Measurements from ENCODE around the gene CPT1C.

Gene CPT1C

DNA sequence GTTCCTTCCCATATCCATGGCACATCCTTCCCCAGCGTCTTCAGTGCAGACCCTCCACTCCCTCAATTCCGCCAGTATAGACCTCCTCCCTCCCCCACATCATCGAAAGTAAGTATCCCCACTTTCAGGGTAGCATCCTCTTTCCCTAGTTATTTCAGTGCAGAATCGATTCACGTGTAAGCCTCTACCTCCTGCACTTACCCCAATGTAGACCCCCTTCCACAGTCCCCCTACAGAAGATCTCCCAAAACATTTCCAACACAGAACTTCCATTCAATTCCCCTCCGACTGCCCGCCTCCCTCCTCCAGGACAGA, 25.9 kb upstream of the CPT1C start:
- Histone ChIP-seq H3K79me2 (ENCODE audit: control insufficient read depth, low read length) (peaks cover 58% of the 10 kb centered on the region), H3K4me3 (ENCODE audit: low read length) (peak overlapping the region; percentile 82), H3K9me3 (ENCODE audit: control insufficient read depth, insufficient read depth, low read length) (no peaks in the 10 kb centered on the region), H3K4me2 (ENCODE audit: low read length) (peak overlapping the region; percentile 83), H3K27me3 (ENCODE audit: control insufficient read depth, low read length) (no peaks in the 10 kb centered on the region), H3K4me1 (ENCODE audit: control insufficient read depth, low read length) (peaks cover 26% of the 10 kb centered on the region), H3K36me3 (ENCODE audit: control insufficient read depth, low read length) (peaks cover 64% of the 10 kb centered on the region), H3K27ac (ENCODE audit: low read depth, low read length) (peak overlapping the region; percentile 89), H4K20me1 (ENCODE audit: control insufficient read depth, insufficient read depth, low read depth, low read length) (peaks cover 4% of the 10 kb centered on the region), H3K9me2 (replicated peaks; ENCODE audit: control insufficient read depth, low read length) (no peaks in the 10 kb centered on the region), H3F3A (ENCODE audit: control insufficient read depth, insufficient read depth) (peaks cover 9% of the 10 kb centered on the region)
- TF ChIP-seq EZH2phosphoT487 (IDR thresholded peaks at IDR 0.05; ENCODE audit: borderline replicate concordance, low read length), result no peak

DNA sequence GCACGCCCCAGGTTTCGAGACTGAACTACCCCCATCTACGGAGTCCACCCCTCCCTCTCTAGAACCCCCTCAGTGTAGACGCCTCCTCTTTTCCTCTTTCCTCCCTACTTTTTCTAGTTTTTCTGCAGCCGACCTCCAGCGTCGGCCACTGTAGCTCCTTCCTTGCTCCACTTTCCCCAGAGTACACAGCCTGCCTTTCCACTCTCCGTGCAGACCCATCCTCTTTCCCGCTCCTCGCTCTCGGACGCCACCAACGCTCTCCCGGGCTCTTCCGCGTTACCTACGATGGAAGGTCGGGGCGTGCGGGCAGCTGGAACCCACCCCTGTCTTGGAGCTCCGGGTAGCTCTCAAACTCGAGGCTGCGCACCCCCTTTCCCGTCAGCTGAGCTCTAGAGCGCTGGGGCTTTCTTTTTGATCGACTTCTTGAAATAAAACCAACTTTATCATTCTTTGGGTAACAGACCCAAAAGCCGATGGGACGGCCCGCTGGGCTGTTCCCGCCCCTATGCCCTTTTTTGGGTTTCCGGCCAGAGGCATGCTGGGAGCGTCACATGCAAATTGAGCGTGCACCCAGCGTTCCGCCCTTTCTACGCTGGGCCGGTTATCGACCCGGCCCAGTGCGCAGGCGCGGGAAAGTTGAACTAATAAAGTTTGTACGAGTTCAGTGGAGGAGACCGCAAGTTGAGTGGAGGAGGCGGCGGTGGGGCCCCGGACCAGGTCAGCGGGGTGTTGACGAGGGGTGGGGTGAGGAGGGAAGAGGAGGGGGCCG, 25.4 kb upstream of the CPT1C start, which contains the start of the genes BCL2L12 and IRF3:
Gene BCL2L12, plus strand, starts transcription at position 583 of the 769 bp plus-strand sequence. CDS start 760 bp downstream, outside the sequence.
Gene IRF3, minus strand, starts transcription at position 507 of the 769 bp plus-strand sequence. CDS start 1,019 bp downstream, outside the sequence.
- Histone ChIP-seq H3K9me3 (ENCODE audit: control insufficient read depth, insufficient read depth, low read length) (no peaks in the 10 kb centered on the region), H3K27me3 (ENCODE audit: control insufficient read depth, low read length) (no peaks in the 10 kb centered on the region), H3K4me2 (ENCODE audit: low read length) (peak within 1 kb of the TSS; percentile 83), H3K36me3 (ENCODE audit: control insufficient read depth, low read length) (peaks cover 64% of the 10 kb centered on the region), H3F3A (ENCODE audit: control insufficient read depth, insufficient read depth) (peaks cover 5% of the 10 kb centered on the region), H3K27ac (ENCODE audit: low read depth, low read length) (peak within 1 kb of the TSS; percentile 89), H4K20me1 (ENCODE audit: control insufficient read depth, insufficient read depth, low read depth, low read length) (peaks cover 4% of the 10 kb centered on the region), H3K9me2 (replicated peaks; ENCODE audit: control insufficient read depth, low read length) (no peaks in the 10 kb centered on the region), H3K4me3 (ENCODE audit: low read length) (peak within 1 kb of the TSS; percentile 82), H3K4me1 (ENCODE audit: control insufficient read depth, low read length) (peaks cover 26% of the 10 kb centered on the region), H3K79me2 (ENCODE audit: control insufficient read depth, low read length) (peaks cover 58% of the 10 kb centered on the region)
- TF ChIP-seq EZH2phosphoT487 (IDR thresholded peaks at IDR 0.05; ENCODE audit: borderline replicate concordance, low read length), result no peak
- TF ChIP-seq, protein P1, sequence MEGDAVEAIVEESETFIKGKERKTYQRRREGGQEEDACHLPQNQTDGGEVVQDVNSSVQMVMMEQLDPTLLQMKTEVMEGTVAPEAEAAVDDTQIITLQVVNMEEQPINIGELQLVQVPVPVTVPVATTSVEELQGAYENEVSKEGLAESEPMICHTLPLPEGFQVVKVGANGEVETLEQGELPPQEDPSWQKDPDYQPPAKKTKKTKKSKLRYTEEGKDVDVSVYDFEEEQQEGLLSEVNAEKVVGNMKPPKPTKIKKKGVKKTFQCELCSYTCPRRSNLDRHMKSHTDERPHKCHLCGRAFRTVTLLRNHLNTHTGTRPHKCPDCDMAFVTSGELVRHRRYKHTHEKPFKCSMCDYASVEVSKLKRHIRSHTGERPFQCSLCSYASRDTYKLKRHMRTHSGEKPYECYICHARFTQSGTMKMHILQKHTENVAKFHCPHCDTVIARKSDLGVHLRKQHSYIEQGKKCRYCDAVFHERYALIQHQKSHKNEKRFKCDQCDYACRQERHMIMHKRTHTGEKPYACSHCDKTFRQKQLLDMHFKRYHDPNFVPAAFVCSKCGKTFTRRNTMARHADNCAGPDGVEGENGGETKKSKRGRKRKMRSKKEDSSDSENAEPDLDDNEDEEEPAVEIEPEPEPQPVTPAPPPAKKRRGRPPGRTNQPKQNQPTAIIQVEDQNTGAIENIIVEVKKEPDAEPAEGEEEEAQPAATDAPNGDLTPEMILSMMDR (IDR thresholded peaks at IDR 0.05; ENCODE audit: low read depth, low read length, poor library complexity, severe bottlenecking), result no peak

DNA sequence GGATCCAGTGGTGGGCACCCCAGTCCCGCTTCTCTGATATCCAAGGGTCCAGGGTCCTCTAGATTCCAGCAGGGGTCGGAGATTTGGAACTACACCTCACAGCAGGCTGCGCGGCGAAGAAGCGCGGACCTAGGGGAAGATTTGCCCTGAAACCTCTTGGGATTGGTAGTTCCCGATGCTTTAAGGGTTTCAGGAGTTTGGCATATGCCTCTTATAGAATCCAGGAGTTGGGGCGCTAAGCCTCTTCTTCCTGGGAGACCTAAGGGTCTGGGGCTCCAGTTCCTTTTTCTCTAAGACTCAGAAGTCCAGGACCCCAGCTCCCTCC, 24.8 kb upstream of the CPT1C start:
- no peaks in the 10 kb centered on the region for H3K9me2 ChIP-seq (replicated peaks; ENCODE audit: control insufficient read depth, low read length)
- H3K4me3 ChIP-seq (ENCODE audit: low read length), result peak overlapping the region; percentile 82
- H3K9me3 ChIP-seq (ENCODE audit: control insufficient read depth, insufficient read depth, low read length), result no peaks in the 10 kb centered on the region
- H3F3A ChIP-seq (ENCODE audit: control insufficient read depth, insufficient read depth), result peaks cover 5% of the 10 kb centered on the region
- peaks cover 62% of the 10 kb centered on the region for H3K36me3 ChIP-seq (ENCODE audit: control insufficient read depth, low read length)
- peaks cover 58% of the 10 kb centered on the region for H3K79me2 ChIP-seq (ENCODE audit: control insufficient read depth, low read length)
- H4K20me1 ChIP-seq (ENCODE audit: control insufficient read depth, insufficient read depth, low read depth, low read length), result peaks cover 4% of the 10 kb centered on the region
- H3K4me1 ChIP-seq (ENCODE audit: control insufficient read depth, low read length), result peaks cover 26% of the 10 kb centered on the region
- peak overlapping the region; percentile 83 for H3K4me2 ChIP-seq (ENCODE audit: low read length)
- H3K27ac ChIP-seq (ENCODE audit: low read depth, low read length), result peak overlapping the region; percentile 89
- H3K27me3 ChIP-seq (ENCODE audit: control insufficient read depth, low read length), result no peaks in the 10 kb centered on the region
- TF ChIP-seq, protein P1 (IDR thresholded peaks at IDR 0.05; ENCODE audit: low read depth, low read length, poor library complexity, severe bottlenecking), result no peak
- TF ChIP-seq EZH2phosphoT487 (IDR thresholded peaks at IDR 0.05; ENCODE audit: borderline replicate concordance, low read length), result no peak

DNA sequence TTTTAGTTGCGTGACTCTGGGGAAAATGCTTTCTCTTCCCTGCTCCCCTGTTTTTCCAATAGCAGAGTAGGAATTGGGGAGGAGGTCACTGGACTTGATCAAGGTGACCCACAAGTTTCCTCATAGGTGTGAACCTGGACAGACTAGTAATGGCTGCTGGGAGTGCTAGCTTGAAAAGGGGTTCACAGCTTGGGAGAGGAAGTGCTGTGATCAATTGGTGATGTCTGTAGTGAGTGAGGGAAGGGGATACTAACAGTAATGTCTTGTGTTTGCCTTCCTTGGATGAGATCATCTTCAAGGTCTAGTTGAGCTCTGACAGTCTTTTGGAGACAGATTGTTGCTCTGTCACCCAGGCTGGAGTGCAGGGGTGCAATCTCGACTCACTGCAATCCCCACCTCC, 23.4 kb upstream of the CPT1C start:
- H3K9me2 ChIP-seq (replicated peaks; ENCODE audit: control insufficient read depth, low read length), result no peaks in the 10 kb centered on the region
- H3K4me3 ChIP-seq (ENCODE audit: low read length), result peak overlapping the region; percentile 82
- H3K4me2 ChIP-seq (ENCODE audit: low read length), result peak overlapping the region; percentile 83
- H4K20me1 ChIP-seq (ENCODE audit: control insufficient read depth, insufficient read depth, low read depth, low read length), result peaks cover 4% of the 10 kb centered on the region
- H3K4me1 ChIP-seq (ENCODE audit: control insufficient read depth, low read length), result peaks cover 38% of the 10 kb centered on the region
- H3K79me2 ChIP-seq (ENCODE audit: control insufficient read depth, low read length), result peaks cover 57% of the 10 kb centered on the region
- no peaks in the 10 kb centered on the region for H3K27me3 ChIP-seq (ENCODE audit: control insufficient read depth, low read length)
- no peak overlapping the region for H3K27ac ChIP-seq (ENCODE audit: low read depth, low read length)
- H3F3A ChIP-seq (ENCODE audit: control insufficient read depth, insufficient read depth), result peaks cover 3% of the 10 kb centered on the region
- peaks cover 55% of the 10 kb centered on the region for H3K36me3 ChIP-seq (ENCODE audit: control insufficient read depth, low read length)
- H3K9me3 ChIP-seq (ENCODE audit: control insufficient read depth, insufficient read depth, low read length), result no peaks in the 10 kb centered on the region
- TF ChIP-seq, protein P1 (IDR thresholded peaks at IDR 0.05; ENCODE audit: low read depth, low read length, poor library complexity, severe bottlenecking), result no peak
- no peak for TF ChIP-seq EZH2phosphoT487 (IDR thresholded peaks at IDR 0.05; ENCODE audit: borderline replicate concordance, low read length)
